ENCODE data around the gene IGLL1. TPM values are rescaled to one million over a fixed set of nuclear protein-coding genes. Genes with fewer than 3 reads are reported as not detected.

Gene IGLL1
- total RNA-seq, 1 experiment from 2014 or later, result not detected

- Histone ChIP-seq H3K36me3 (ENCODE audit: control insufficient read depth, insufficient read depth, low read length) (no peaks in the 10 kb centered on the region), H3K9me3 (ENCODE audit: control insufficient read depth, insufficient read depth, low read depth, low read length) (no peaks in the 10 kb centered on the region), H3K27me3 (ENCODE audit: control insufficient read depth, insufficient read depth, low read length) (no peaks in the 10 kb centered on the region), H3K27ac (ENCODE audit: low read length) (no peak overlapping the region), H3K4me3 (ENCODE audit: low read depth in 2 of 2, low read length in 2 of 2) (no peak overlapping the region), H3K4me1 (ENCODE audit: control insufficient read depth, insufficient read depth, low read length) (no peaks in the 10 kb centered on the region)
- ATAC-seq (no peak), DNase-seq (ENCODE audit: low read depth, low spot score) (no peak)
- TF ChIP-seq POLR2AphosphoS5 (IDR thresholded peaks at IDR 0.05; ENCODE audit: low read depth, low read length) (no peak), SIN3A (IDR thresholded peaks at IDR 0.05; ENCODE audit: borderline replicate concordance, insufficient read depth, low read depth, low read length) (no peak), CTCF (IDR thresholded peaks at IDR 0.05) (no peak), TCF7L2 (IDR thresholded peaks at IDR 0.05; ENCODE audit: low read depth, low read length) (no peak)
- TF ChIP-seq, protein P1, sequence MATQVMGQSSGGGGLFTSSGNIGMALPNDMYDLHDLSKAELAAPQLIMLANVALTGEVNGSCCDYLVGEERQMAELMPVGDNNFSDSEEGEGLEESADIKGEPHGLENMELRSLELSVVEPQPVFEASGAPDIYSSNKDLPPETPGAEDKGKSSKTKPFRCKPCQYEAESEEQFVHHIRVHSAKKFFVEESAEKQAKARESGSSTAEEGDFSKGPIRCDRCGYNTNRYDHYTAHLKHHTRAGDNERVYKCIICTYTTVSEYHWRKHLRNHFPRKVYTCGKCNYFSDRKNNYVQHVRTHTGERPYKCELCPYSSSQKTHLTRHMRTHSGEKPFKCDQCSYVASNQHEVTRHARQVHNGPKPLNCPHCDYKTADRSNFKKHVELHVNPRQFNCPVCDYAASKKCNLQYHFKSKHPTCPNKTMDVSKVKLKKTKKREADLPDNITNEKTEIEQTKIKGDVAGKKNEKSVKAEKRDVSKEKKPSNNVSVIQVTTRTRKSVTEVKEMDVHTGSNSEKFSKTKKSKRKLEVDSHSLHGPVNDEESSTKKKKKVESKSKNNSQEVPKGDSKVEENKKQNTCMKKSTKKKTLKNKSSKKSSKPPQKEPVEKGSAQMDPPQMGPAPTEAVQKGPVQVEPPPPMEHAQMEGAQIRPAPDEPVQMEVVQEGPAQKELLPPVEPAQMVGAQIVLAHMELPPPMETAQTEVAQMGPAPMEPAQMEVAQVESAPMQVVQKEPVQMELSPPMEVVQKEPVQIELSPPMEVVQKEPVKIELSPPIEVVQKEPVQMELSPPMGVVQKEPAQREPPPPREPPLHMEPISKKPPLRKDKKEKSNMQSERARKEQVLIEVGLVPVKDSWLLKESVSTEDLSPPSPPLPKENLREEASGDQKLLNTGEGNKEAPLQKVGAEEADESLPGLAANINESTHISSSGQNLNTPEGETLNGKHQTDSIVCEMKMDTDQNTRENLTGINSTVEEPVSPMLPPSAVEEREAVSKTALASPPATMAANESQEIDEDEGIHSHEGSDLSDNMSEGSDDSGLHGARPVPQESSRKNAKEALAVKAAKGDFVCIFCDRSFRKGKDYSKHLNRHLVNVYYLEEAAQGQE (IDR thresholded peaks at IDR 0.05; ENCODE audit: insufficient read depth in 1 of 2, low read depth in 2 of 2, low read length in 1 of 2), result no peak
- ChIA-PET POLR2A (no interaction called here), CTCF (no interaction called here)
- intact Hi-C loops (cut with micrococcal nuclease; ENCODE audit: unreplicated experiment) (no loop called here), in situ Hi-C loops (cut with HindIII; ENCODE audit: low pct_unique_long_range_greater_than_20kb, low sequenced_read_pairs) (no loop called here)
- no TSS peak for BruUV-seq (replicated peaks)
These were observed 3.7 kb upstream of the IGLL1 start for GRCh38 chr22:23583836-23584235.

DNA sequence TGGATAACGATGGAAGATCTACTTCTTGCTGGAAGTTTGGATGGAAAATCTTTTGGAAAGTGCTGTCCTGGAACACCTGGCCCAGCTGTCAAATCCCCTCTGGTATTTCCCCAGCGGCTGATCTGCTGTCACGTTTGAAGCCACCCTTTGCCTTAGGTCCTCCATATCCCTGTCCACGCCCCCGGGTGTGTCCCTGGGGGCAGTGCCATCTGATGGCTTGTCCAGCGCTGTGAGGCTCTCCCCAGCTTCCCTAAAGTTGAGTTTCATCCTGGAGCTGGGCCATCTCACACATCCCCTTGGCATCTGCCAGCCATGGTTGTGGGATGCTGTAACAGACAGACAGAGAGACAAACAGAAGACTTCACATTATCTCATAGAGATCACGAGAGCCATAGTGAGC lies 3.1 kb upstream of the IGLL1 start:
- Histone ChIP-seq H3K4me1 (ENCODE audit: control insufficient read depth, insufficient read depth, low read length) (no peaks in the 10 kb centered on the region), H3K36me3 (ENCODE audit: control insufficient read depth, insufficient read depth, low read length) (no peaks in the 10 kb centered on the region), H3K9me3 (ENCODE audit: control insufficient read depth, insufficient read depth, low read depth, low read length) (no peaks in the 10 kb centered on the region), H3K27me3 (ENCODE audit: control insufficient read depth, insufficient read depth, low read length) (no peaks in the 10 kb centered on the region), H3K4me3 (ENCODE audit: low read depth in 2 of 2, low read length in 2 of 2) (no peak overlapping the region), H3K27ac (ENCODE audit: low read length) (no peak overlapping the region)
- intact Hi-C loops (cut with micrococcal nuclease; ENCODE audit: unreplicated experiment) (no loop called here), in situ Hi-C loops (cut with HindIII; ENCODE audit: low pct_unique_long_range_greater_than_20kb, low sequenced_read_pairs) (no loop called here)
- CTCF ChIA-PET, result no interaction called here
- ATAC-seq (no peak), DNase-seq (ENCODE audit: low read depth, low spot score) (no peak)
- no peak for TF ChIP-seq TCF7L2 (IDR thresholded peaks at IDR 0.05; ENCODE audit: low read depth, low read length)
- TF ChIP-seq, protein P1 (IDR thresholded peaks at IDR 0.05; ENCODE audit: insufficient read depth in 1 of 2, low read depth in 2 of 2, low read length in 1 of 2), result no peak
- no peak for TF ChIP-seq CTCF (IDR thresholded peaks at IDR 0.05)
- POLR2A ChIA-PET, result no interaction called here
- BruUV-seq (replicated peaks), result no TSS peak

Measured in Panc1 (cell line).